Skeletal muscle cell (primary cell): Measurements from ENCODE around the gene VDAC1.
A peak's percentile ranks its signal among the peaks of the same experiment; 100 is the strongest.
"Not testable (repeated sequence)": the region's sequence is repeated elsewhere in the genome, so short reads cannot be mapped to it uniquely, and the experiment has no call there.

ENCODE experiments used
- DNase-seq: peaks from one replicate; pipeline ENCODE4 v3.0.0-alpha.2; 2010; ENCODE audit warnings: low read depth
- H3K4me3 ChIP-seq: 2 replicates; pipeline ENCODE4 v1.5.1; 2011; ENCODE audit warnings: low read depth, mild to moderate bottlenecking, control low read depth, low read length, moderate library complexity

VDAC1 gene

DNA sequence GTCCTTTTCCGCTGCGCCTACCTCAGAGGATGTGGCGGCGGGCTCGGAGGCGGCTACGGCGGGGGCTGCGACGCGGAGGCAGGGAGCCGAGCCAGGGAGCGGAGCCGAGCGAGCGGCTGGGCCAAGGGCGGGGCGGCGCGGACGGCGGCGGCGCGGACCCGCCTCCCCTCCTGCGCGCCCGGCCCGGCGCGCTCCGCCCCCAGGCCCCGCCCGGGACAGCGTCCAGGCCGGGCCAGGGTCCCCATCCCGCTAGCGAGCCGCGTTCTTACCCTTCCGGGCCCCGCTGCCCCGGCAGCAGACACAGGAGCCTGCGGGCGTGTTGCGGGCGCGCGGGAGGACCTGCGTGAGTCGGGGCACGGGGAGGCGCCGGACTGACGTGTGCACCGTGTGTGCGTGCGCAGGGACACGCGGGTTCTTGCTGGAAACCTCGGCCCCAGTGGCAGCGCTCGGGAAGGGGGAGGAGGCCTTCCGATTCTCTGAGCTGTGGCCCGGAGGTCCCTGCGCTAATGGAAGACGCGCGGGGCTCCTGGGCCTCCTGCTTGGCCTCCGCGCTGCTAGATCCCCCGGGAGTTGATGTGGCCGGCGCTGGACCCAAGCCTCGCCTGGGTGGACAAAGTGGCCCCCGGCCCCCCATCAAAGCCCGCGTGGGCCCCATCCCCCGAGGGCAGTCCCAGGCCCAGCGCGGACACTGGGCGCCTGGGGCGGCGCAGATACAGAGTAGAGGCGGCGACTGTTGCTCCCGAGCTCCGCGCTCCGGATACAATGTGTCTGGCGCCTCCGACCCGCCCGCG, at the start of gene VDAC1:
Gene VDAC1 (minus strand): TSS at position 350 of the 791 bp plus-strand sequence. CDS start 11,963 bp downstream, outside the sequence.
- peak within 1 kb of the TSS; percentile 69 for H3K4me3 ChIP-seq
- DNase-seq: peak; percentile 73

GRCh38 chr5:134053840-134054338, 49.1 kb upstream of the VDAC1 start:
- H3K4me3 ChIP-seq: no peak overlapping the region
- no peak for DNase-seq

DNA sequence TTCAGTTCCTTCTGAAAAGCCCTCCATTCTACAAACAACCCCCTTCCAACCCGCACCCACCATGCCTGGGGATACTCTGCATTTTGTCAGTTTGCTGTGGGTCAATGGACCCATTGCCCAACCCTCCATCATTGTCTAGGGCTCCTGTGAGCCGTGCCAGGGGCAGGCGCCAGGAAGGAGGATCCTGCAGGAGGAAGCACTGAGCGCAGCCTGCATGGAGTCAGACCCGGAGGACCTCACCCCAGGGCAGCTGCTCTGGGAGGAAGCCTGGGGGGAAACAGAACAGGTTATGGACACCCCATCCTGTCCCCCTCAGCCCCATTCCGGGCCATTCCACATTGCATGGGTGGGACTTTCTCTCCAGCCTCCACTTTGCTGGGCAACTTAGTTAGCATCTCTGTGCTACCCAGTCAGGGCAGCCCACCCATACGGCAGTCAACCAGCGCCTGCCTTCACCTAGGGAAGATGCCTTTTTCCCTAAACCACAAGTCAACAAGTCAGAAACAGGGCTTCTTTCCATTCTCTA, 48.6 kb upstream of the VDAC1 start:
- H3K4me3 ChIP-seq: no peak overlapping the region
- DNase-seq: no peak

- no peak for DNase-seq
- no peak overlapping the region for H3K4me3 ChIP-seq
Observed at GRCh38 chr5:134051305-134051704, 46.5 kb upstream of the VDAC1 start.

DNA sequence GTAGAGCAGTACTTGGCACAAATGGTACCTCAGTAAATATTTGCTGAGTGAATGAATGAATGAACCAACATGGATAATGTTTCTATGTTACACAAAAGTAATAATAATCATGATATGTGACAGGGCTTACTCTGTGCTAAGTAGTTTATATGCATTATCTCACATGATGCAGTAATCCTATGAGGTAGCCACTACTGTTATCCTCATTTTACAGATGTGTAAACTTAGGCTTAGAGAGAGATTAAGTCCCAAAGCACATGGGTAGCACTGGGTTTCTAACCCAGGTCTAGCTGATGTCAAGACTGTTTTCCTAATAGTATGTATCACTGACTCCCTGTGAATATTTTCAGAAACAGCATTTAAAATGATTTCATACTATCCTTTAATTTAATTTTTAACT, 44.1 kb upstream of the VDAC1 start:
- H3K4me3 ChIP-seq: no peak overlapping the region
- no peak for DNase-seq

- DNase-seq: no peak
- H3K4me3 ChIP-seq: no peak overlapping the region
Observed at GRCh38 chr5:134047687-134048056, 42.9 kb upstream of the VDAC1 start.

DNA sequence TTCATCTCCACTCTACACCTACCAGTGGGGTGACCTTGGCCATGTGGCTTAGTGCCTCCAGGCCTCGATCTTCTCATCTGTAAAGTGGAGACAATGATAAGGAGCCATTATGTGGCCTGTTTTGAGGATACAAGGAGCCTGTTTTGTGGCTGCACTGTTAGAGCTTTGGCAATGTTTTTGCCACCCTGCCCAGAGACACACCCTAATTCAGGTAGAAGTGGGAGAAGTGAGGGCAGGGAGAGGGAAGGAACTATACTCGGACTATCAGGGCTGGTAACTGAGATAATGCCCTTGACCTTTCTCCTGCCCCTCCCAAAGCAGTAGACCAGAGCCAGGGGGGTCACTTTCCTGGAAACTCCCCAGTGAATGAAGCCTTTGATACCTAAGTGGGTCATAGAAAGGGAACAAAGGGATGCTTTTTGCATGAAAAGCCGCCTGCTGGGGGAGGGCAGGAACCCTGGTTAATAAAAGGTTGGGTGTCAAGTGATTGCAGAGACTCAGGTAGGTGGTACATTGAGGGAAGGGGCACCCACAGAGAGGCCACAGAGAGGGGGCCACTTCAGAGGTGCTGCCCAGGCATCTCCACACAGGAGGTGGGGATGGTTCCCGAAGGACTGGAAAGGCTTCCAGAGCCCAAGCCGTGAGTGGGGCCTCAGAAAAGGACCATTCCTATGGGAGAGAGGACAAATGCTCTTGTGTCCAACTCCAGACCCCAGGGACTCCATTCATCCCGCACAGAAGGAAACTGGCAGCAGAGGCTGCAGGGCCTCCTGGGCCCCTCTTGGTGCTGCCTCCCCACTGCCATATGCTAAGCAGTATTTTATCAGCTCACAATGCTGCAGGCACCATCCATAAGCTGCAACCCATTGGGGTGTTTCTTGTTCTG, 42.3 kb upstream of the VDAC1 start:
- no peak for DNase-seq
- no peak overlapping the region for H3K4me3 ChIP-seq

DNA sequence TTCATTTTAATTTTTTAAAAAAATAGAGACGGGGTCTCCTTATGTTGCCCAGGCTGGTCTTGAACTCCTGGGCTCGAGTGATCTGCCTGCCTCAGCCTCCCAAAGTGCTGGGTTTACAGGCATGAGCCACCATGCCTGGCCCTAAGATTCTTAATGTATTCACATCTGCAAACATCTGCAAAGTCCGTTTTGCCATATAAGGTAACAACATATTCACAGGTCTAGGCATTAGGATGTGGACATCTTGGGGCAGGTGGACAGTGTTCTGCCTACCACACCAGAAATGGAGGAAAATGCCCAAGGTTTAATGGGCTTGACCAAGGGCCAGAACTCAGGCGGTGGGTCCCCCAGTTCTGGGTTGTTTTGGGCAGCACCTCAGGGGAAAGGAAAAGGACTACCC, 41.6 kb upstream of the VDAC1 start:
- no peak for DNase-seq
- no peak overlapping the region for H3K4me3 ChIP-seq

GRCh38 chr5:134043793-134044792, 39.3 kb upstream of the VDAC1 start:
- no peak for DNase-seq

GRCh38 chr5:134041570-134042411, 37.0 kb upstream of the VDAC1 start:
- H3K4me3 ChIP-seq: no peak overlapping the region
- no peak for DNase-seq

More at GRCh38 chr5:134043793-134044792, 39.3 kb upstream of the VDAC1 start:
- H3K4me3 ChIP-seq: no peak overlapping the region

- DNase-seq: no peak
- H3K4me3 ChIP-seq: no peak overlapping the region
Observed at GRCh38 chr5:134038138-134038537, 33.4 kb upstream of the VDAC1 start.

DNA sequence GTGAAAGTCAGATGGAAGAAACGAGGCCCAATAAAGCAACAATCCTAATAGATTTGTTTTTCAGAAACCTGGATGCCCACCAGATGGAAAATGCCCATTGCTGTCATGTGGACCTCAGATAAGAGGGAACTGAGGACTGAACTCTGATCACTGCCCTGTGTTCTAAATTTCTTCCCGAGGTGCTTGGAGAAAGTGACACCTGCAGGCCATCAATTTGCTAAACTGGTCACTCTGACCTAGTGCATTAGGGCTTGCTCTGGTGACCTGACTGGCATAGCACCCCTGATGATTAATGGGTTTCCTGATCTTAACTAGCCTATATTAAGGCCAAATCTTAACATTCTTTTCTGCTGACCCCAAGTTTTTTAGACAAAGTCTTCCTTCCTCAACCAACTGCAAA, 32.4 kb upstream of the VDAC1 start:
- no peak overlapping the region for H3K4me3 ChIP-seq
- no peak for DNase-seq

- no peak overlapping the region for H3K4me3 ChIP-seq
- no peak for DNase-seq
Observed at GRCh38 chr5:134034326-134034725, 29.6 kb upstream of the VDAC1 start.

DNA sequence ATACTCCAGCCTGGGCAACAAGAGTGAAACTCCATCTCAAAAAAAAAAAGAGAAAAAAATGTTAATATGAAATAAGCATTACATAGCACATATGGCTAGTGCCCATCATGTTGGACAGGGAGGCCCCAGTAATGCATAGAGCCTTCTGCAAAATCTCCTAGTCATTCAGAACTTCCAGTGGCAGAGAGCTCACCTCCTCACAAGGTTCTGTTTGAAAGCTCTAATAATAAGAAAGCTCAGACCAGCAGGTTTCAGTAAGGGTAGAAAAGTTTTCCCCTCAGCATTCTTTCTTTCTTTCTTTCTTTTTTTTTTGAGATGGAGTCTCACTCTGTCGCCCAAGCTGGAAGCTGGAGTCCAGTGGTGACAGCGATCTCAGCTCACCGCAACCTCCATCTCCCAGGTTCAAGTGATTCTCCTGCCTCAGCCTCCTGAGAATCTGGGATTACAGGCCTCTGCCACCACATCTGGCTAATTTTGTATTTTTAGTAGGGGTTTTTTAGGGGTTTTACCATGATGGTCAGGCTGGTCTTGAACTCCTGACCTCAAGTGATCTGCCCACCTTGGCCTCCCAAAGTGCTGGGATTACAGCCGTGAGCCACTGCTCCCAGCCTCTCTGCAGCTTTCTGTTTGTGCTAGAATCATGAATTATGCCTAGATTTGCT, 25.7 kb upstream of the VDAC1 start:
- H3K4me3 ChIP-seq, DNase-seq: not testable (repeated sequence)

GRCh38 chr5:134029156-134029555, 24.4 kb upstream of the VDAC1 start:
- no peak overlapping the region for H3K4me3 ChIP-seq
- DNase-seq: peak; percentile 82

DNA sequence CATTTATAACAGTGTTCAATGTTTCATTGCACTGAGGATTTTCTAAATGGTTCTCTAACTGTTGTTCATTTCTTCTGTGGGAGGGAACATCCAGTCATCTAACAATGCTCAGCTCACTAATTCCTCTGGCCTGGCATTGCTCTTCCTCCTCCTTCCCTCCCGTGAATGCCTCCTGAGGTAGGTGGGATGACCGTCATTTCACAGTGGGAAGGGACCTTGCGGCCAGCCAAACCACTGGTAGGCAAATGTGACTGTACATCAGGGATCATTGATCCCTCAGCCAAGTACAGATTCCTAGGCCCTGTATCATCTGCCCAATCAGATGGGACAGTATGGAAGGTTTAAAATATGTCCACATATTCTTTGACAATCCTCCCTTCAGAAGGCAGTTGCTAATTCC, 23.7 kb upstream of the VDAC1 start:
- no peak overlapping the region for H3K4me3 ChIP-seq
- no peak for DNase-seq

DNA sequence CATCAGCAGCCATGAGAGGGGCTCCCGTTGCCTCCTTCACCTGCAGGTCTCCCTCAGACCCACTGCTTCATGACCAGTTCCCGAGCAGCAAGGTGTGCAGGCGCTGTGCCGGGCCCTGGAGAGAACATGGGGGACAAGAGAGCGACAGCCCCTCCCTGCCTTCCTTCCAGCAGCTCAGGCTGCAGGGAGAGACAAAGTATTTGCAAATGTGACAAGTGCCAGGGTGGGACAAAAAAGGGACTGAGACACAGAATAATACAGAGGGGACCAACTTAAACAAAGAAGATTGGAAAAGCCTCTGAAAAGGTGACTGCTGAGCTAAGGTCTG, 22.5 kb upstream of the VDAC1 start:
- no peak for DNase-seq
- no peak overlapping the region for H3K4me3 ChIP-seq
